HEK293 (cell line): Measurements from ENCODE around the gene C1QBP.
A peak's percentile ranks its signal among the peaks of the same experiment; 100 is the strongest.

Experiments used
- BCL11A ChIP-seq: fragments of 450-650 bp; formaldehyde crosslinking; IDR thresholded peaks from 2 replicates; pipeline ENCODE4 v1.5.1; 2016; ENCODE audit warnings: low read depth, missing biosample characterization, missing genetic modification characterization
- ELK4 ChIP-seq: IDR thresholded peaks from 2 replicates; pipeline ENCODE4 v1.6.1; 2011; ENCODE audit warnings: mild to moderate bottlenecking, low read depth, low read length, borderline replicate concordance
- GLI4 ChIP-seq: fragments of 450-650 bp; formaldehyde crosslinking; IDR thresholded peaks from 2 replicates; pipeline ENCODE4 v1.5.1; 2016; ENCODE audit warnings: missing biosample characterization, missing genetic modification characterization
- GLIS1 ChIP-seq: fragments of 450-650 bp; formaldehyde crosslinking; IDR thresholded peaks from 2 replicates; pipeline ENCODE4 v1.5.1; 2016; ENCODE audit warnings: missing biosample characterization, missing genetic modification characterization
- IKZF3 ChIP-seq: fragments of 450-650 bp; IDR thresholded peaks from 2 replicates; pipeline ENCODE4 v1.5.0; 2018; ENCODE audit warnings: missing biosample characterization, mild to moderate bottlenecking, missing genetic modification characterization, moderate library complexity
- KLF10 ChIP-seq: fragments of 450-650 bp; IDR thresholded peaks from 2 replicates; pipeline ENCODE4 v1.5.1; 2018; ENCODE audit warnings: missing biosample characterization, mild to moderate bottlenecking, missing genetic modification characterization
- PBX3 ChIP-seq: sonication (generic); formaldehyde crosslinking; IDR thresholded peaks from 2 replicates; pipeline ENCODE4 v1.8.1; 2022; ENCODE audit warnings: mild to moderate bottlenecking, moderate library complexity, missing genetic modification reagents
- PRDM1 ChIP-seq: fragments of 450-650 bp; formaldehyde crosslinking; IDR thresholded peaks from 2 replicates; pipeline ENCODE4; 2016; ENCODE audit warnings: missing biosample characterization, missing genetic modification characterization
- PRDM6 ChIP-seq: fragments of 450-650 bp; formaldehyde crosslinking; IDR thresholded peaks from 2 replicates; pipeline ENCODE4 v1.5.1; 2017; ENCODE audit warnings: missing biosample characterization, missing genetic modification characterization
- RBAK ChIP-seq: fragments of 450-650 bp; formaldehyde crosslinking; IDR thresholded peaks from 2 replicates; pipeline ENCODE4 v1.5.1; 2016; ENCODE audit warnings: missing biosample characterization, missing genetic modification characterization
- SALL2 ChIP-seq: fragments of 450-650 bp; formaldehyde crosslinking; IDR thresholded peaks from 2 replicates; pipeline ENCODE4 v1.5.0; 2017; ENCODE audit warnings: missing biosample characterization, mild to moderate bottlenecking, missing genetic modification characterization, borderline replicate concordance
- SP2 ChIP-seq: fragments of 450-650 bp; formaldehyde crosslinking; IDR thresholded peaks from 2 replicates; pipeline ENCODE4 v1.5.1; 2016; ENCODE audit warnings: missing biosample characterization, missing genetic modification characterization
- TRIM28 ChIP-seq: IDR thresholded peaks from 2 replicates; pipeline ENCODE4 v1.6.1; 2011; ENCODE audit warnings: low read length, control low read depth, borderline replicate concordance
- WT1 ChIP-seq: fragments of 450-650 bp; formaldehyde crosslinking; IDR thresholded peaks from 2 replicates; pipeline ENCODE4 v1.5.1; 2016; ENCODE audit warnings: missing biosample characterization, missing genetic modification characterization
- YY1 ChIP-seq: fragments of 450-650 bp; formaldehyde crosslinking; IDR thresholded peaks from 2 replicates; pipeline ENCODE4 v1.5.1; 2018; ENCODE audit warnings: missing biosample characterization, missing genetic modification characterization
- ZBTB20 ChIP-seq: fragments of 450-650 bp; formaldehyde crosslinking; IDR thresholded peaks from 2 replicates; pipeline ENCODE4 v1.5.1; 2016; ENCODE audit warnings: missing biosample characterization, missing genetic modification characterization
- ZBTB49 ChIP-seq: fragments of 450-650 bp; formaldehyde crosslinking; IDR thresholded peaks from 2 replicates; pipeline ENCODE4 v1.5.1; 2016; ENCODE audit warnings: missing biosample characterization, missing genetic modification characterization, low read depth
- ZBTB8A ChIP-seq: fragments of 450-650 bp; formaldehyde crosslinking; IDR thresholded peaks from 2 replicates; pipeline ENCODE4 v1.5.1; 2016; ENCODE audit warnings: missing biosample characterization, missing genetic modification characterization
- ZFP3 ChIP-seq: fragments of 450-650 bp; formaldehyde crosslinking; IDR thresholded peaks from 2 replicates; pipeline ENCODE4 v1.5.1; 2016; ENCODE audit warnings: low read depth, missing biosample characterization, missing genetic modification characterization
- ZFP69B ChIP-seq: fragments of 450-650 bp; formaldehyde crosslinking; IDR thresholded peaks from 2 replicates; pipeline ENCODE4 v1.5.1; 2016; ENCODE audit warnings: missing biosample characterization, missing genetic modification characterization
- ZNF121 ChIP-seq: fragments of 450-650 bp; formaldehyde crosslinking; IDR thresholded peaks from 2 replicates; pipeline ENCODE4 v1.5.1; 2016; ENCODE audit warnings: missing biosample characterization, missing genetic modification characterization
- ZNF138 ChIP-seq: fragments of 450-650 bp; formaldehyde crosslinking; IDR thresholded peaks from 2 replicates; pipeline ENCODE4 v1.5.1; 2016; ENCODE audit warnings: missing biosample characterization, missing genetic modification characterization, borderline replicate concordance
- ZNF16 ChIP-seq: fragments of 450-650 bp; formaldehyde crosslinking; IDR thresholded peaks from 2 replicates; pipeline ENCODE4 v1.5.1; 2016; ENCODE audit warnings: low read depth, missing biosample characterization, missing genetic modification characterization
- ZNF202 ChIP-seq: fragments of 450-650 bp; formaldehyde crosslinking; IDR thresholded peaks from 2 replicates; pipeline ENCODE4 v1.5.1; 2016; ENCODE audit warnings: missing biosample characterization, missing genetic modification characterization, borderline replicate concordance
- ZNF311 ChIP-seq: fragments of 450-650 bp; formaldehyde crosslinking; IDR thresholded peaks from 2 replicates; pipeline ENCODE4 v1.5.1; 2017; ENCODE audit warnings: missing biosample characterization, missing genetic modification characterization, borderline replicate concordance
- ZNF335 ChIP-seq: fragments of 450-650 bp; formaldehyde crosslinking; conservative IDR thresholded peaks from 2 replicates; pipeline ENCODE4 v1.5.1; 2016; ENCODE audit warnings: missing biosample characterization, missing genetic modification characterization
- ZNF391 ChIP-seq: fragments of 450-650 bp; formaldehyde crosslinking; IDR thresholded peaks from 2 replicates; pipeline ENCODE4 v1.5.1; 2016; ENCODE audit warnings: low read depth, missing biosample characterization, missing genetic modification characterization, borderline replicate concordance
- ZNF501 ChIP-seq: fragments of 450-650 bp; formaldehyde crosslinking; IDR thresholded peaks from 2 replicates; pipeline ENCODE4 v1.5.1; 2016; ENCODE audit warnings: missing biosample characterization, missing genetic modification characterization
- ZNF610 ChIP-seq: fragments of 450-650 bp; formaldehyde crosslinking; IDR thresholded peaks from 2 replicates; pipeline ENCODE4 v1.5.1; 2016; ENCODE audit warnings: missing biosample characterization, missing genetic modification characterization, borderline replicate concordance
- ZNF621 ChIP-seq: fragments of 450-650 bp; formaldehyde crosslinking; IDR thresholded peaks from 2 replicates; pipeline ENCODE4 v1.5.1; 2017; ENCODE audit warnings: missing biosample characterization, missing genetic modification characterization
- ZNF629 ChIP-seq: fragments of 450-650 bp; formaldehyde crosslinking; IDR thresholded peaks from 2 replicates; pipeline ENCODE4 v1.5.1; 2017; ENCODE audit warnings: missing biosample characterization, missing genetic modification characterization
- ZNF701 ChIP-seq: fragments of 450-650 bp; formaldehyde crosslinking; IDR thresholded peaks from 2 replicates; pipeline ENCODE4 v1.5.1; 2016; ENCODE audit warnings: missing biosample characterization, missing genetic modification characterization
- ZNF747 ChIP-seq: fragments of 450-650 bp; formaldehyde crosslinking; IDR thresholded peaks from 2 replicates; pipeline ENCODE4 v1.5.1; 2016; ENCODE audit warnings: missing biosample characterization, missing genetic modification characterization
- ZNF76 ChIP-seq: fragments of 450-650 bp; formaldehyde crosslinking; IDR thresholded peaks from 2 replicates; pipeline ENCODE4; 2016; ENCODE audit warnings: low read depth, missing biosample characterization, missing genetic modification characterization, borderline replicate concordance
- ZNF792 ChIP-seq: fragments of 450-650 bp; formaldehyde crosslinking; IDR thresholded peaks from 2 replicates; pipeline ENCODE4 v1.5.1; 2016; ENCODE audit warnings: missing biosample characterization, missing genetic modification characterization
- ZXDB ChIP-seq: fragments of 450-650 bp; formaldehyde crosslinking; IDR thresholded peaks from 2 replicates; pipeline ENCODE4 v1.5.1; 2016; ENCODE audit warnings: missing biosample characterization, missing genetic modification characterization

Gene C1QBP

GRCh38 chr17:5485270-5486205 lies 46.6 kb upstream of the C1QBP start, which contains the start of gene DERL2 (continued):
- TF ChIP-seq ZNF335 (tag by site-specific recombination), result no peak
- no peak for TF ChIP-seq ZNF747
- TF ChIP-seq ZNF621 (tag by site-specific recombination), result no peak
- TF ChIP-seq WT1 (tag by site-specific recombination), result peak; percentile 67
- TF ChIP-seq ZFP3 (tag by site-specific recombination), result no peak
- no peak for TF ChIP-seq ZNF610 (tag by site-specific recombination)
- no peak for TF ChIP-seq SP2 (tag by site-specific recombination)
- no peak for TF ChIP-seq ZBTB20 (tag by site-specific recombination)
- TF ChIP-seq YY1 (tag by site-specific recombination), result peak; percentile 80
- no peak for TF ChIP-seq ZNF792 (tag by site-specific recombination)
- TF ChIP-seq ZBTB8A, result no peak
- TF ChIP-seq RBAK (tag by site-specific recombination), result no peak
- peak; percentile 72 for TF ChIP-seq GLIS1
- TF ChIP-seq PBX3 (CRISPR knock-in tag), result no peak
- 0 out of 2 replicates have a peak, but pooled peaks have one; percentile 58 for TF ChIP-seq GLI4 (tag by site-specific recombination)
- TF ChIP-seq PRDM6, result no peak
- TF ChIP-seq ZBTB49 (tag by site-specific recombination), result no peak
- no peak for TF ChIP-seq ELK4
- TF ChIP-seq ZXDB, result no peak; the same call in 1 of the 2 replicates
- TF ChIP-seq ZNF16 (tag by site-specific recombination), result no peak
- TF ChIP-seq ZNF311, result no peak
- no peak for TF ChIP-seq ZNF391 (tag by site-specific recombination)
- TF ChIP-seq BCL11A, result no peak
- TF ChIP-seq ZNF121 (tag by site-specific recombination), result no peak
- no peak for TF ChIP-seq IKZF3
- peak; percentile 80 for TF ChIP-seq KLF10 (tag by site-specific recombination)
- TF ChIP-seq ZNF76 (tag by site-specific recombination), result peak; percentile 35; the same call in 1 of the 2 replicates
- no peak for TF ChIP-seq TRIM28
- TF ChIP-seq ZNF501 (tag by site-specific recombination), result peak; percentile 24; the same call in 1 of the 2 replicates
- no peak for TF ChIP-seq PRDM1 (tag by site-specific recombination)
- no peak for TF ChIP-seq ZNF138
- no peak for TF ChIP-seq SALL2 (tag by site-specific recombination)
- no peak for TF ChIP-seq ZNF701 (tag by site-specific recombination)
- no peak for TF ChIP-seq ZNF202
- no peak for TF ChIP-seq ZFP69B
- no peak; the same call in 1 of the 2 replicates for TF ChIP-seq ZNF629 (tag by site-specific recombination)
